AG04449 (cell line): Measurements from ENCODE around the gene UNC13A.

Experiments used
- CTCF ChIA-PET: fragments of 350-600 bp; formaldehyde crosslinking; extraction: SDS; loops from one replicate; lab custom pipeline; 2021; ENCODE audit warnings: antibody characterized with exemption; lab: Yijun Ruan, JAX
- POLR2A ChIA-PET: fragments of 400-600, 350-600 bp; formaldehyde crosslinking; extraction: SDS; loops from one replicate; lab custom pipeline; 2020; ENCODE audit warnings: antibody characterized with exemption, inconsistent platforms; lab: Yijun Ruan, JAX
- DNase-seq: peaks from one replicate; pipeline ENCODE4 v3.0.0-alpha.2; 2010; ENCODE audit warnings: low read depth, low spot score
- H3K4me3 ChIP-seq: 2 replicates; pipeline ENCODE4 v1.5.1; 2011; ENCODE audit warnings: low read depth, mild to moderate bottlenecking, control low read depth, low read length
- CTCF ChIP-seq: IDR thresholded peaks from one replicate; pipeline ENCODE4 v1.5.1; 2011; ENCODE audit warnings: mild to moderate bottlenecking, moderate library complexity, low read length, control low read depth, inconsistent platforms; ENCODE audit not compliant: insufficient read depth; ENCODE audit errors: missing control alignments

Gene UNC13A

GRCh38 chr19:17683078-17683477 is 5.1 kb downstream of the UNC13A start:
- ChIA-PET POLR2A (no interaction called here), CTCF (no interaction called here)
- H3K4me3 ChIP-seq = no peak overlapping the region
- no peak for TF ChIP-seq CTCF
- DNase-seq = no peak

- no peak overlapping the region for H3K4me3 ChIP-seq
- CTCF ChIA-PET = no interaction called here
- POLR2A ChIA-PET = no interaction called here
- TF ChIP-seq CTCF = no peak
- DNase-seq = no peak
Measured at GRCh38 chr19:17682273-17682672, 5.9 kb downstream of the UNC13A start.

- ChIA-PET POLR2A (no interaction called here), CTCF (no interaction called here)
- DNase-seq = no peak
- H3K4me3 ChIP-seq = no peak overlapping the region
- TF ChIP-seq CTCF = no peak
Measured at GRCh38 chr19:17681505-17682125, 6.5 kb downstream of the UNC13A start.

GRCh38 chr19:17680230-17680722 is 7.9 kb downstream of the UNC13A start:
- DNase-seq = no peak
- ChIA-PET POLR2A (no interaction called here), CTCF (no interaction called here)
- TF ChIP-seq CTCF = no peak
- H3K4me3 ChIP-seq = no peak overlapping the region; the same call in 1 of the 2 replicates

GRCh38 chr19:17679526-17680229 is 8.5 kb downstream of the UNC13A start:
- no peak for TF ChIP-seq CTCF
- CTCF ChIA-PET = no interaction called here
- no peak overlapping the region; the same call in 1 of the 2 replicates for H3K4me3 ChIP-seq
- POLR2A ChIA-PET = no interaction called here
- DNase-seq = no peak

GRCh38 chr19:17678836-17679235 is 9.3 kb downstream of the UNC13A start:
- no peak for DNase-seq
- ChIA-PET CTCF (interaction anchor here (1.3 kb wide), 1 partner anchor 183 kb away, joined by 3 read pairs; no protein-coding TSS in a partner anchor), POLR2A (no interaction called here)
- no peak overlapping the region for H3K4me3 ChIP-seq
- TF ChIP-seq CTCF = no peak
